ENCODE results near the gene TMC6. TPM values are rescaled to one million over a fixed set of nuclear protein-coding genes. Genes with fewer than 3 reads are reported as not detected.

Gene TMC6
- polyA plus RNA-seq, 1 of the 3 experiments (the other 2 are of a cell fraction): 5.5 TPM

- Histone ChIP-seq H3K27me3 (ENCODE audit: insufficient read depth) (peaks cover 3% of the 10 kb centered on the region), H3K9ac (no peak overlapping the region), H4K20me1 (ENCODE audit: insufficient read depth) (no peaks in the 10 kb centered on the region), H3K36me3 (replicated peaks in 1 of 2; ENCODE audit: control insufficient read depth in 1 of 2, insufficient read depth in 2 of 2, low read length in 1 of 2) (no peaks in the 10 kb centered on the region), H3K4me1 (ENCODE audit: control insufficient read depth in 1 of 2, insufficient read depth in 2 of 2, low read depth in 1 of 2, low read length in 1 of 2) (no peaks in the 10 kb centered on the region; a peak in 1 of 4 replicates), H3K4me3 (ENCODE audit: low read depth in 2 of 2, low read length in 1 of 2) (no peak overlapping the region), H3K4me2 (no peak overlapping the region), H3K27ac (ENCODE audit: low read depth in 2 of 2, low read length in 1 of 2) (no peak overlapping the region), H3K9me2 (no peaks in the 10 kb centered on the region), H2AFZ (ENCODE audit: low read depth) (no peak overlapping the region), H3F3A (replicated peaks; ENCODE audit: insufficient read depth) (no peaks in the 10 kb centered on the region), H3K79me2 (ENCODE audit: insufficient read depth) (no peaks in the 10 kb centered on the region), H3K9me3 (no peaks in the 10 kb centered on the region)
- CTCF ChIA-PET: interaction anchor here (0.6 to 6.3 kb wide), 19 partner anchors 9 to 116 kb away, joined by 3 to 73 read pairs (median 5); no protein-coding TSS in a partner anchor
- POLR2A ChIA-PET: no interaction called here
- TF ChIP-seq CTCF (IDR thresholded peaks at IDR 0.05): no peak
- TF ChIP-seq MEF2A (IDR thresholded peaks at IDR 0.05; ENCODE audit: borderline replicate concordance, low read depth): no peak
- no peak for TF ChIP-seq JUND (IDR thresholded peaks at IDR 0.05)
- TF ChIP-seq RAD21 (IDR thresholded peaks at IDR 0.05; ENCODE audit: low read length): no peak
- no peak for TF ChIP-seq MAX (IDR thresholded peaks at IDR 0.05; ENCODE audit: low read depth)
- no peak for TF ChIP-seq PBX3 (IDR thresholded peaks at IDR 0.05)
- DNase-seq: no peak
- WGBS (ENCODE audit: low lambda C conversion rate): 54% methylated on average over 8 of the region's 9 CpGs
Observed at GRCh38 chr17:78134899-78135385, 6.4 kb upstream of the TMC6 start.

GRCh38 chr17:78133971-78134898, 5.7 kb upstream of the TMC6 start:
- Histone ChIP-seq H3K36me3 (replicated peaks in 1 of 2; ENCODE audit: control insufficient read depth in 1 of 2, insufficient read depth in 2 of 2, low read length in 1 of 2) (no peaks in the 10 kb centered on the region), H3F3A (replicated peaks; ENCODE audit: insufficient read depth) (no peaks in the 10 kb centered on the region), H3K9me3 (no peaks in the 10 kb centered on the region), H3K4me3 (ENCODE audit: low read depth in 2 of 2, low read length in 1 of 2) (no peak overlapping the region), H3K27me3 (ENCODE audit: insufficient read depth) (peaks cover 3% of the 10 kb centered on the region), H2AFZ (ENCODE audit: low read depth) (no peak overlapping the region), H3K9me2 (no peaks in the 10 kb centered on the region), H4K20me1 (ENCODE audit: insufficient read depth) (no peaks in the 10 kb centered on the region), H3K4me1 (ENCODE audit: control insufficient read depth in 1 of 2, insufficient read depth in 2 of 2, low read depth in 1 of 2, low read length in 1 of 2) (no peaks in the 10 kb centered on the region; a peak in 1 of 4 replicates), H3K4me2 (no peak overlapping the region), H3K9ac (no peak overlapping the region), H3K79me2 (ENCODE audit: insufficient read depth) (no peaks in the 10 kb centered on the region), H3K27ac (ENCODE audit: low read depth in 2 of 2, low read length in 1 of 2) (no peak overlapping the region)
- 57% methylated on average over 28 of the region's 39 CpGs for WGBS (ENCODE audit: low lambda C conversion rate)
- TF ChIP-seq EP300 (IDR thresholded peaks at IDR 0.05; ENCODE audit: borderline replicate concordance in 1 of 2, low read depth in 1 of 2, low read length in 1 of 2): no peak
- TF ChIP-seq SMC3 (IDR thresholded peaks at IDR 0.05; ENCODE audit: low read depth, low read length): peak; percentile 52
- TF ChIP-seq CHD2 (IDR thresholded peaks at IDR 0.05; ENCODE audit: low read length, partially characterized antibody): no peak
- TF ChIP-seq CTCF (IDR thresholded peaks at IDR 0.05): peak; percentile 66
- no peak for TF ChIP-seq MXI1 (IDR thresholded peaks at IDR 0.05; ENCODE audit: low read depth, low read length)
- TF ChIP-seq PBX3 (IDR thresholded peaks at IDR 0.05): no peak
- no peak for TF ChIP-seq POLR2AphosphoS5 (IDR thresholded peaks at IDR 0.05; ENCODE audit: low read depth, low read length)
- TF ChIP-seq RXRA (IDR thresholded peaks at IDR 0.05; ENCODE audit: borderline replicate concordance, low read depth): no peak
- peak; percentile 63 for TF ChIP-seq RAD21 (IDR thresholded peaks at IDR 0.05; ENCODE audit: low read length)
- DNase-seq: peak; percentile 84
- POLR2A ChIA-PET: no interaction called here
- CTCF ChIA-PET: interaction anchor here (0.6 to 6.3 kb wide), 21 partner anchors 9 to 333 kb away, joined by 3 to 73 read pairs (median 5); no protein-coding TSS in a partner anchor

Data from SK-N-SH (cell line).